ENCODE measurements around the gene ZSCAN29. TPM values are rescaled to one million over a fixed set of nuclear protein-coding genes. Genes with fewer than 3 reads are reported as not detected.

Gene ZSCAN29
- total and polyA plus RNA-seq, 2 experiments from 2014 or later: 15.3 to 40.5 TPM

GRCh38 chr15:43314171-43314570 is 56.7 kb downstream of the ZSCAN29 start:
- H3K4me3 Mint-ChIP-seq: no peak overlapping the region
- no peak for TF ChIP-seq ETS1 (IDR thresholded peaks at IDR 0.05)
- TF ChIP-seq POLR2AphosphoS5 (IDR thresholded peaks at IDR 0.05; ENCODE audit: low read depth): no peak
- no peak overlapping the region for H2AFZ ChIP-seq
- peaks cover 3% of the 10 kb centered on the region; the same call in 1 of the 2 replicates for H3K9me2 ChIP-seq (ENCODE audit: insufficient read depth)
- no peaks in the 10 kb centered on the region for H4K20me1 ChIP-seq (replicated peaks; ENCODE audit: insufficient read depth)
- DNase-seq (ENCODE audit: low spot score) (no peak), ATAC-seq (no peak)
- H3K36me3 Mint-ChIP-seq (ENCODE audit: low read depth): no peaks in the 10 kb centered on the region
- H3K27me3 ChIP-seq (ENCODE audit: insufficient read depth): no peaks in the 10 kb centered on the region
- no peaks in the 10 kb centered on the region for H3K4me1 ChIP-seq (ENCODE audit: insufficient read depth)
- no peak overlapping the region for H3K4me3 ChIP-seq
- peaks cover 4% of the 10 kb centered on the region; the same call in 2 of the 3 replicates for H3K4me1 Mint-ChIP-seq
- no peaks in the 10 kb centered on the region for H3K79me2 ChIP-seq (replicated peaks; ENCODE audit: insufficient read depth)
- no peaks in the 10 kb centered on the region for H3K9me3 Mint-ChIP-seq
- no peaks in the 10 kb centered on the region for H3K27me3 Mint-ChIP-seq (ENCODE audit: insufficient read depth, low read depth, poor library complexity)
- no peaks in the 10 kb centered on the region for H3F3A ChIP-seq (replicated peaks; ENCODE audit: low read depth)
- no peaks in the 10 kb centered on the region for H3K36me3 ChIP-seq (ENCODE audit: insufficient read depth)
- H3K27ac Mint-ChIP-seq: no peak overlapping the region
- H3K4me2 ChIP-seq: no peak overlapping the region
- H3K27ac ChIP-seq (ENCODE audit: low read depth): no peak overlapping the region

GRCh38 chr15:43312378-43312777 is 58.5 kb downstream of the ZSCAN29 start:
- no peak overlapping the region for H3K4me3 ChIP-seq
- H3K4me2 ChIP-seq: no peak overlapping the region
- H4K20me1 ChIP-seq (replicated peaks; ENCODE audit: insufficient read depth): no peaks in the 10 kb centered on the region
- no peaks in the 10 kb centered on the region; the same call in 1 of the 2 replicates for H3K9me2 ChIP-seq (ENCODE audit: insufficient read depth)
- H3F3A ChIP-seq (replicated peaks; ENCODE audit: low read depth): no peaks in the 10 kb centered on the region
- H3K79me2 ChIP-seq (replicated peaks; ENCODE audit: insufficient read depth): no peaks in the 10 kb centered on the region
- H3K27me3 ChIP-seq (ENCODE audit: insufficient read depth): no peaks in the 10 kb centered on the region
- no peak overlapping the region for H3K27ac ChIP-seq (ENCODE audit: low read depth)
- DNase-seq (ENCODE audit: low spot score) (no peak), ATAC-seq (no peak)
- no peaks in the 10 kb centered on the region for H3K36me3 ChIP-seq (ENCODE audit: insufficient read depth)
- no peaks in the 10 kb centered on the region for H3K36me3 Mint-ChIP-seq (ENCODE audit: low read depth)
- H3K4me3 Mint-ChIP-seq: no peak overlapping the region
- H3K27ac Mint-ChIP-seq: no peak overlapping the region
- no peak overlapping the region for H2AFZ ChIP-seq
- H3K9me3 Mint-ChIP-seq: no peaks in the 10 kb centered on the region
- no peaks in the 10 kb centered on the region for H3K4me1 ChIP-seq (ENCODE audit: insufficient read depth)
- H3K4me1 Mint-ChIP-seq: peaks cover 4% of the 10 kb centered on the region; the same call in 2 of the 3 replicates
- H3K27me3 Mint-ChIP-seq (ENCODE audit: insufficient read depth, low read depth, poor library complexity): peaks cover 2% of the 10 kb centered on the region
- TF ChIP-seq NANOG (IDR thresholded peaks at IDR 0.05; ENCODE audit: borderline replicate concordance): no peak
- no peak for TF ChIP-seq REST (IDR thresholded peaks at IDR 0.05; ENCODE audit: unreplicated experiment)
- no peak for TF ChIP-seq JUNB (IDR thresholded peaks at IDR 0.05; ENCODE audit: unreplicated experiment)
- TF ChIP-seq ZNF462 (CRISPR knock-in tag; IDR thresholded peaks at IDR 0.05): no peak
- no peak for TF ChIP-seq ETS1 (IDR thresholded peaks at IDR 0.05)
- no peak for TF ChIP-seq ZNF114 (CRISPR knock-in tag; IDR thresholded peaks at IDR 0.05)
- TF ChIP-seq CTCF (conservative IDR thresholded peaks at IDR 0.05; ENCODE audit: low read depth in 2 of 2): no peak

All from GM23338 (cell line).